ENCODE results near the gene C14orf39.
"Not testable (repeated sequence)": the region's sequence is repeated elsewhere in the genome, so short reads cannot be mapped to it uniquely, and the experiment has no call there.

C14orf39 gene

DNA sequence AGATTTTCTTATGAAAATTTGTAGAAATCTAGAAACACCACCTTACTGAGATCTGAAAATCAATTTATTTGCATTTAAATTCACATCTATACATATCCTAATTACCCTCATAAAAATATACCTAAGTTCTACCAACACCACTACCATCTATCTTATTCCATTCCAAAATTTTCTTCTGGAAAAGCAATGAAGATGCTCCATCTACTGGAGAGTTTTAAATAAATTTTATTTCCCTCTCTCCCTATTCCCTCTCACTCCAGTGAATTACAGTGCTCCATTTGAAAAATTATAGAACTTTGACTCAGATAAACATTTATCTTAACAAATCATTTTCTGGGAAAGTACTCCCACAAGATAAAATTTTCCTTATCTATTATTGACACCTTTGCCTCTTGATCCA is 2.3 kb upstream of the C14orf39 start:
- no peak for DNase-seq (ENCODE audit: extremely low read depth, low read depth)

DNA sequence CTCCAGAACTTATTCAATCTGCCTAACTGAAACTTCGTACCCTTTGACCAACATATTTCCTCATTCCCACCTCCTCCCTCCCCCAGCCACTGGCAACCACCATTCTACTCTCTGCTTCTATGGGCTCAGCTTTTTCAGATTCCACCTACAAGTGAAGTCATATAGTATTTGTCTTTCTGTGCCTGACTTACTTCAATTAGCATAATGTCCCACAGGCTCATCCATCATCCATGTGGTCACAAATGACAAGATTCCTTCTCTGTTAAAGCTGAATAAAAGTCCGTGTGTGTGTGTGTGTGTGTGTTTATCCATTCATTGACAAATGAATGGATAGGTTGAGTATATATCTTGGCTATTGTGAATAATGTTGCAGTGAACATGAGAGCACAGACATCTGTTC is 1.3 kb upstream of the C14orf39 start:
- DNase-seq (ENCODE audit: extremely low read depth, low read depth), result no peak
- TF ChIP-seq, protein P1, sequence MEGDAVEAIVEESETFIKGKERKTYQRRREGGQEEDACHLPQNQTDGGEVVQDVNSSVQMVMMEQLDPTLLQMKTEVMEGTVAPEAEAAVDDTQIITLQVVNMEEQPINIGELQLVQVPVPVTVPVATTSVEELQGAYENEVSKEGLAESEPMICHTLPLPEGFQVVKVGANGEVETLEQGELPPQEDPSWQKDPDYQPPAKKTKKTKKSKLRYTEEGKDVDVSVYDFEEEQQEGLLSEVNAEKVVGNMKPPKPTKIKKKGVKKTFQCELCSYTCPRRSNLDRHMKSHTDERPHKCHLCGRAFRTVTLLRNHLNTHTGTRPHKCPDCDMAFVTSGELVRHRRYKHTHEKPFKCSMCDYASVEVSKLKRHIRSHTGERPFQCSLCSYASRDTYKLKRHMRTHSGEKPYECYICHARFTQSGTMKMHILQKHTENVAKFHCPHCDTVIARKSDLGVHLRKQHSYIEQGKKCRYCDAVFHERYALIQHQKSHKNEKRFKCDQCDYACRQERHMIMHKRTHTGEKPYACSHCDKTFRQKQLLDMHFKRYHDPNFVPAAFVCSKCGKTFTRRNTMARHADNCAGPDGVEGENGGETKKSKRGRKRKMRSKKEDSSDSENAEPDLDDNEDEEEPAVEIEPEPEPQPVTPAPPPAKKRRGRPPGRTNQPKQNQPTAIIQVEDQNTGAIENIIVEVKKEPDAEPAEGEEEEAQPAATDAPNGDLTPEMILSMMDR (IDR thresholded peaks at IDR 0.05; ENCODE audit: low read depth, low read length), result no peak

More for the DNA sequence above, 2.3 kb upstream of the C14orf39 start:
- TF ChIP-seq, protein P1 (IDR thresholded peaks at IDR 0.05; ENCODE audit: low read depth, low read length), result no peak; the same call in 1 of the 2 replicates

- DNase-seq (ENCODE audit: extremely low read depth, low read depth), result no peak
- TF ChIP-seq, protein P1 (IDR thresholded peaks at IDR 0.05; ENCODE audit: low read depth, low read length), result no peak
These were observed 736 bp downstream of the C14orf39 start for GRCh38 chr14:60485057-60485597.

DNA sequence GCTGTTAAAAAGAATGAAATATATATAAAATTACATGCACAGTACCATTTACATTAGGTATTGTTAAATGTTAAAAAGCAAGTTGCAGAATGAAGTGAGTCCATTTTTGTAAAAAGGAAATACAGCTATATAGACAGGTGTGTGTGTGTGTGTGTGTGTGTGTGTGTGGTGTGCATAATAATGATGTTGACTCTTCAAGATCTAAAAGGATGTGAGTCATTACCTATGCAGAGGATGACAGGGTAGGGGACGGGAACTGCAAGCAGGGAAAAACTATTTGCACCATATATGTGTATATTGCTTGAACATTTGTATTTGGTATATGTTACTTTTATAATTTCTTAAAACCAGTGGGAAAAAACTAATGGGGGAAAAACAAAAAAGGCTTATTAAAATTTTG is 3.1 kb downstream of the C14orf39 start:
- TF ChIP-seq, protein P1 (IDR thresholded peaks at IDR 0.05; ENCODE audit: low read depth, low read length), result no peak
- DNase-seq (ENCODE audit: extremely low read depth, low read depth), result no peak

DNA sequence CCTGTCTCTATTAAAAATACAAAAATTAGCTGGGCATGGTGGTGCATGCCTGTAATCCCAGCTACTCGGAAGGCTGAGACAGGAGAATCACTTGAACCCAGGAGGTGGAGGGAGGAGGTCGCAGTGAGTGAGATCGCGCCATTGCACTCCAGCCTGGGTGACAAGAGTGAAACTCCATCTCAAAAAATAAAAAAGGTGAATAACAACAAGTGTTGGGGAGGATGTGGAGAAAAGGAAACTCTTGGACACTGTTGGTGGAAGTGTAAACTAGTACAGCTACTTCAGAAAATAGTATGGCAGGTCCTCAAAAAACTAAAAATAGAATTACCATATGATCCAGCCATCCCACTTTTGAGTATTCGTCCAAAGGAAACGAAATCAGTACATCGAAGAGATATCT is 5.6 kb downstream of the C14orf39 start:
- not testable (repeated sequence) for DNase-seq (ENCODE audit: extremely low read depth, low read depth)

DNA sequence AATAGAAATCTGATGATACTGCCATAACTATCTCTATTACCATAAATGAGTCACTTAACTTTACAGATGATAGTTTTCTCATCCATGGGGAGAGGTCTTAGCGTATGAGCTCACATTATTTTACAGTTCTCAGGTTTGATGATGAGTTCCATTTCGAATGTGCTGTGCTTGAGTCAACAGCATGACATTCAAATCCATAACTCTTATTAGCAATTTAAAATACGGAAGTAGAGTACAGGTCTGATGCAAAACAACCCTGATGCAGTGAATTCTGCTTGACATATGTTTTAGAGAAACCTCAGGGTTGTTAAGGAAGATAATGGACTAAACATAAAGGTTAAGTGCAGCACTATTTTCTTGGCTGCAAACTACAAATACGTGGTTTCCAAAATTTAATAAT is 30.0 kb downstream of the C14orf39 start:
- no peak for DNase-seq (ENCODE audit: extremely low read depth, low read depth)
- TF ChIP-seq, protein P1 (IDR thresholded peaks at IDR 0.05; ENCODE audit: low read depth, low read length), result no peak

DNA sequence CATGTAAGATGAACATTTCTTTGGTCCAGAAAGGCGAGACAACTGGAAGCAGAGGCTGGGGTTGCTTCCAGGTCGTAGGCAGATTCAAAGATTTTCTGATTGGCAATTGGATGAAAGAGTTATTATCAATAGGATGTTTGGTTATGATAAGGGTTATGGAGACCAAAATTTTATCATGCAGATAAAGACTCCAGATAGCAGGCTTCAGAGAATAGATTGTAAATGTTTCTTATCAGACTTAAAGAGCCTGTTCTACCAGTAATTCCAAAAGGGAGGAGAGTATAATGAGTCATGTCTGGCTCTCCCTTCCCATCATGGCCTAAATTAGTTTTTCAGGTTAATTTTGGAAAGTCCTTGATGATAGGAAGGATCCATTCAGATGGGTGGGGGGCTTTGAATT is 55.6 kb downstream of the C14orf39 start:
- DNase-seq (ENCODE audit: extremely low read depth, low read depth), result no peak
- TF ChIP-seq, protein P1 (IDR thresholded peaks at IDR 0.05; ENCODE audit: low read depth, low read length), result no peak

DNA sequence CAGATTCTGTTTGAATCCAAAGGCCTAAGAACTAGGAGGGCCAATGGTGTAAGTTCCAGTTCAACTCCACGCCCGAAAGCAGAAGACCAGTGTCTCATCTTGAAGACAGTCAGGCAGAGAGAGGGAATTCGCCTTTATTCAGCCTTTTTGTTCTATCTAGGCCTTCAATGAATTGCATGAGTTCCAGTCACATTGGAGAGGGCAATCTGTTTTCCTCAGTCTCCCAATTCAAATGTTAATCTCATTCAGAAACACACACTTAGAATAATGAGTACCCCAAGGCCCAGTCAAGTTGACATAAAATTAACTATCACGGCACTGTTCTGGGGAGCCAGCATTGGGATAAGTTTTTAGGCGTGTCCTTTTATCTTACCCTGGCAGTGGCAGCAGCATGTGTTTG is 65.8 kb downstream of the C14orf39 start:
- no peak for DNase-seq (ENCODE audit: extremely low read depth, low read depth)
- TF ChIP-seq, protein P1 (IDR thresholded peaks at IDR 0.05; ENCODE audit: low read depth, low read length), result no peak

DNA sequence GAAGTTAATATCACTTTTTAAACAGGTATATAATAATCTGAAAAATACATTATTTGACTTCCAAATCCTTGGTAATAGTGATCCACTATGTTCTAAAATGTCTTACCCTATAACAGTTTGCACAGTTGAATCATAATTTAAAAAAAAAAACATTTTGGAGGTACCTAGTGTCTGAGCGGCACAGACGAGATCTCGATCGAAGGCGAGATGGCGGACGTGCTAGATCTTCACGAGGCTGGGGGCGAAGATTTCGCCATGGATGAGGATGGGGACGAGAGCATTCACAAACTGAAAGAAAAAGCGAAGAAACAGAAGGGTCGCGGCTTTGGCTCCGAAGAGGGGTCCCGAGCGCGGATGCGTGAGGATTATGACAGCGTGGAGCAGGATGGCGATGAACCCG is 88.3 kb downstream of the C14orf39 start:
- not testable (repeated sequence) for DNase-seq (ENCODE audit: extremely low read depth, low read depth)

Data from AG09319 (cell line).